Trophoblast cell (in vitro differentiated cells and primary cell): Measurements from ENCODE around the gene EML4.
"Not testable (repeated sequence)": the region's sequence is repeated elsewhere in the genome, so short reads cannot be mapped to it uniquely, and the experiment has no call there.

ENCODE experiments used
- DNase-seq, 2 donors: peaks; one replicate each; pipeline ENCODE4 v3.0.0-alpha.2; 2016
- H2AFZ ChIP-seq: 2 replicates; pipeline ENCODE4 v1.6.1; 2013; ENCODE audit warnings: low read length, moderate library complexity, mild to moderate bottlenecking; ENCODE audit not compliant: insufficient read depth, poor library complexity
- H2AK5ac ChIP-seq: 2 replicates; pipeline ENCODE4 v1.6.1; 2013; ENCODE audit warnings: mild to moderate bottlenecking, low read length
- H2BK120ac ChIP-seq: 2 replicates; pipeline ENCODE4 v1.6.1; 2013; ENCODE audit warnings: low read length, mild to moderate bottlenecking, moderate library complexity; ENCODE audit not compliant: insufficient read depth, poor library complexity
- H2BK12ac ChIP-seq: 2 replicates; pipeline ENCODE4 v1.6.1; 2013; ENCODE audit warnings: mild to moderate bottlenecking, low read length, moderate library complexity
- H2BK5ac ChIP-seq: 2 replicates; pipeline ENCODE4 v1.6.1; 2013; ENCODE audit warnings: low read length, low read depth, moderate library complexity, mild to moderate bottlenecking; ENCODE audit not compliant: poor library complexity
- H3K14ac ChIP-seq: 2 replicates; pipeline ENCODE4 v1.6.1; 2013; ENCODE audit warnings: mild to moderate bottlenecking, low read length
- H3K18ac ChIP-seq: 2 replicates; pipeline ENCODE4 v1.6.1; 2013; ENCODE audit warnings: mild to moderate bottlenecking, low read length
- H3K23ac ChIP-seq: 2 replicates; pipeline ENCODE4 v1.6.1; 2013; ENCODE audit warnings: low read length
- H3K27ac ChIP-seq: 2 replicates; pipeline ENCODE4 v1.5.1; 2013; ENCODE audit warnings: low read depth, mild to moderate bottlenecking, inconsistent platforms, low read length, moderate library complexity
- H3K27me3 ChIP-seq: 2 replicates; pipeline ENCODE4 v1.6.1; 2013; ENCODE audit warnings: inconsistent platforms, mild to moderate bottlenecking, low read length, moderate library complexity; ENCODE audit not compliant: insufficient read depth
- H3K36me3 ChIP-seq, 2 experiments: 1 replicate in 1 of 2; 2 replicates in 1 of 2; pipeline ENCODE4 v1.6.1; 2013; ENCODE audit warnings: low read length in 2 of 2, mild to moderate bottlenecking in 2 of 2, moderate library complexity in 1 of 2; ENCODE audit not compliant: insufficient read depth in 2 of 2, control insufficient read depth in 1 of 2
- H3K4ac ChIP-seq: 2 replicates; pipeline ENCODE4 v1.6.1; 2013; ENCODE audit warnings: low read depth, mild to moderate bottlenecking, low read length, moderate library complexity
- H3K4me1 ChIP-seq, 2 experiments: 1 replicate in 1 of 2; 2 replicates in 1 of 2; pipeline ENCODE4 v1.6.1; 2013; ENCODE audit warnings: low read length in 2 of 2, mild to moderate bottlenecking in 2 of 2, moderate library complexity in 1 of 2; ENCODE audit not compliant: insufficient read depth in 2 of 2, control insufficient read depth in 1 of 2
- H3K4me2 ChIP-seq: 2 replicates; pipeline ENCODE4 v1.6.1; 2013; ENCODE audit warnings: inconsistent platforms, mild to moderate bottlenecking, low read length, moderate library complexity
- H3K4me3 ChIP-seq: 2 replicates; pipeline ENCODE4 v1.5.1; 2013; ENCODE audit warnings: mild to moderate bottlenecking, low read depth, low read length, inconsistent platforms
- H3K79me1 ChIP-seq: one replicate; pipeline ENCODE4 v1.6.1; 2013; ENCODE audit warnings: low read length
- H3K79me2 ChIP-seq: 2 replicates; pipeline ENCODE4 v1.6.1; 2013; ENCODE audit warnings: low read length, mild to moderate bottlenecking; ENCODE audit not compliant: control insufficient read depth, insufficient read depth, poor library complexity
- H3K9ac ChIP-seq: 2 replicates; pipeline ENCODE4 v1.6.1; 2013; ENCODE audit warnings: mild to moderate bottlenecking, low read length
- H3K9me3 ChIP-seq: 2 replicates; pipeline ENCODE4 v1.6.1; 2013; ENCODE audit warnings: low read depth, mild to moderate bottlenecking, control low read depth, inconsistent platforms, low read length; ENCODE audit not compliant: insufficient read depth
- H4K12ac ChIP-seq: 2 replicates; pipeline ENCODE4 v1.6.1; 2013; ENCODE audit warnings: low read depth, mild to moderate bottlenecking, low read length, moderate library complexity
- H4K8ac ChIP-seq: 2 replicates; pipeline ENCODE4 v1.6.1; 2013; ENCODE audit warnings: low read depth, mild to moderate bottlenecking, low read length, moderate library complexity
- H4K91ac ChIP-seq: one replicate; pipeline ENCODE4 v1.6.1; 2013; ENCODE audit warnings: low read depth, mild to moderate bottlenecking, low read length, moderate library complexity
- WGBS: extraction: QIAGEN DNeasy Blood & Tissue Kit; methylation state at CpG from one replicate; pipeline ENCODE4 v1.1.7; 2013; ENCODE audit warnings: missing lambda C conversion rate; ENCODE audit not compliant: insufficient read length, insufficient coverage; ENCODE audit errors: extremely low coverage; 5-methylcytosine and 5-hydroxymethylcytosine counted together

Gene EML4

DNA sequence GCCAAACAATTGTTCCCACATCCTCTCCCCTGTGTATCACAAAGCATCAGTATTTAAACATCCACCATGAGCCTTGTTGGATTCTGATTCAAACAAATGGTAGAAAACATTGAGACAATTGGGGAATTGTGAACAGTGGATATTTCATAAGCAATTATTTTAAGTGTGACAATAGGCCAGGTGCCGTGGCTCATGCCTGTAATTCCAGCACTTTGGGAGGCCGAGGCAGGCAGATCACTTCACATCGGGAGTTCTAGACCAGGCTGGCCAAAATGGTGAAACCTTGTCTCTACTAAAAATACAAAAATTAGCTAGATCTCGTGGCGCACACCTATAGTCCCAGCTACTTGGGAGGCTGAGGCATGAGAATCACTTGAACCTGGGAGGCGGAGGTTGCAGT, 165.7 kb downstream of the EML4 start:
- not testable (repeated sequence) for H4K91ac ChIP-seq, H3K79me2 ChIP-seq, DNase-seq, H3K14ac ChIP-seq, H2AFZ ChIP-seq, H3K4me1 ChIP-seq, H3K18ac ChIP-seq, H3K9ac ChIP-seq, H3K4me3 ChIP-seq, H3K9me3 ChIP-seq, H3K4me2 ChIP-seq, H3K23ac ChIP-seq, H2BK5ac ChIP-seq, H3K27me3 ChIP-seq, H3K4ac ChIP-seq, H4K8ac ChIP-seq, H3K27ac ChIP-seq, H2BK12ac ChIP-seq, H3K79me1 ChIP-seq, H2BK120ac ChIP-seq, H4K12ac ChIP-seq, H2AK5ac ChIP-seq
- peaks cover 23 to 44% of the 10 kb centered on the region in 2 experiments for H3K36me3 ChIP-seq
- no CpG with 5 or more reads among the region's 6 CpGs for WGBS

DNA sequence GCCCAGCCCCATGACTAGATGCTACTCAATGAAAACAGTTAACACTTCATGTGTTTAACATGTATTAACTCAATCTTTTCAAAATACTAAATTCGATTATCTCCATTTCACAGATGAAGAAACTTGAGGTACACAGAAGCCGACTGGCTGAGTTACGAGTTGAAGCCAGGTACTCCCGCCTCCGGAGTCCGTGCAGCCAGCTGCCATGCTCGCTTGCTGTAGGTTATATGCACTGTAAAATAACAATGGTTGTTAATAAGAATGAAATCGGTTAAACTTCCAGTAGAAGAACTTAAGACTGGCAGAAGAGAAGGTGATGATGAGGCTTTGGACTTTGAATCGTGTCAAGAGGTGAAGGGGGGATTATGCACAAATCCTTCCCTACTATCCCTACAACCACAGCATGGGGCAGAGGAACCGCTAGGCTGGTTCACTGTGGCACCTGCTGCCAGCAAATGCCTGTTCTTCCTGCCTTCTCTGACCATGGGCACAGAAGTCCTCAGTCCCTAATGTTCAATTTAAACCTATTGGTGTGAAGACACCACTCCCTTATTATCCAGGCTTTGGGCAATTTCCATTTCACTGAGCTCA, 166.5 kb downstream of the EML4 start:
- no peak overlapping the region for H3K9ac ChIP-seq
- H3K27ac ChIP-seq, result no peak overlapping the region
- H3K27me3 ChIP-seq, result no peaks in the 10 kb centered on the region
- no CpG with 5 or more reads among the region's 10 CpGs for WGBS
- no peak overlapping the region for H2AFZ ChIP-seq
- no peak overlapping the region for H4K8ac ChIP-seq
- no peak overlapping the region for H2BK12ac ChIP-seq
- no peak overlapping the region for H3K23ac ChIP-seq
- H3K79me1 ChIP-seq, result no peaks in the 10 kb centered on the region
- no peak overlapping the region for H4K12ac ChIP-seq
- no peak overlapping the region for H3K4ac ChIP-seq
- H2BK120ac ChIP-seq, result no peak overlapping the region
- no peak overlapping the region for H4K91ac ChIP-seq
- no peak for DNase-seq
- no peak overlapping the region for H2BK5ac ChIP-seq
- H3K4me1 ChIP-seq, result peaks cover 2 to 4% of the 10 kb centered on the region in 2 experiments
- no peak overlapping the region for H3K14ac ChIP-seq
- H3K79me2 ChIP-seq, result peaks cover 3% of the 10 kb centered on the region
- no peak overlapping the region for H2AK5ac ChIP-seq
- H3K4me2 ChIP-seq, result no peak overlapping the region
- no peak overlapping the region for H3K4me3 ChIP-seq
- H3K18ac ChIP-seq, result no peak overlapping the region
- H3K36me3 ChIP-seq, result peaks cover 24 to 48% of the 10 kb centered on the region in 2 experiments
- no peaks in the 10 kb centered on the region for H3K9me3 ChIP-seq

DNA sequence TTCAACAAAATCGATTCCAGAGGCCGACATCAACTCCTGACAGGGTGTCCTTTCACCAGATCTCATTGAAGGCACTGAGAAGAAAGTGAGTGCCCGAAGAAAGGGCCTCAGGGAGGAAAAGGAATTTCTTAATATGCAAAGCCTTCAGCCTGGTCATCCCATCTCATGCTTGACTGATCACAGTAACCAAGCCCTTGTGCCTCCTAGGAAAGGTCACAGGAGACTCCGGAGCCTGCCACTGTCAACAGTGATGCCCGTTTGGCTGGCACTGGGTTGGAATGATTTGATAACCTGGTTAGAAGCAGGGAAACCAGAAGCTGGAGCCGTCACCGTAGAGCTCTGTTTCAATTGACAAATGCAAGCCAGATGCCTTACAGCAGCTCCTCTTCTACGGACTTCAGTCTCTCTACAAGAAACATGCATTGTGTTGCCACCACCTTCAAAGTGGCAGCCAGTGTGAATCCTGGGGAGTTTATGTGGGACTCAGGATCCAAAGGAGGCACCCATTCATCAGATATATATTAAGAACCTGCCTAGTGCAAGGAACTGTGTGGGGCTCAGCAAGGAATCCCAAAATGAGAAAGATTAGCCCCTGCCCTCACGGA, 167.3 kb downstream of the EML4 start:
- H3K9ac ChIP-seq, result no peak overlapping the region
- H4K8ac ChIP-seq, result no peak overlapping the region
- H4K12ac ChIP-seq, result no peak overlapping the region
- H2BK120ac ChIP-seq, result no peak overlapping the region
- H3K79me1 ChIP-seq, result peaks cover 5% of the 10 kb centered on the region
- H3K79me2 ChIP-seq, result peaks cover 4% of the 10 kb centered on the region
- no peak overlapping the region for H3K4me2 ChIP-seq
- no peak overlapping the region for H4K91ac ChIP-seq
- WGBS, result no CpG with 5 or more reads among the region's 9 CpGs
- no peak overlapping the region for H2BK5ac ChIP-seq
- H2AK5ac ChIP-seq, result no peak overlapping the region
- H2AFZ ChIP-seq, result no peak overlapping the region
- peaks cover 28 to 54% of the 10 kb centered on the region in 2 experiments for H3K36me3 ChIP-seq
- peaks cover 7 to 10% of the 10 kb centered on the region in 2 experiments for H3K4me1 ChIP-seq
- no peak overlapping the region for H3K18ac ChIP-seq
- DNase-seq, result no peak
- H3K4me3 ChIP-seq, result no peak overlapping the region
- H3K9me3 ChIP-seq, result no peaks in the 10 kb centered on the region
- H3K23ac ChIP-seq, result no peak overlapping the region
- H3K27ac ChIP-seq, result no peak overlapping the region
- no peak overlapping the region for H3K4ac ChIP-seq
- H2BK12ac ChIP-seq, result no peak overlapping the region
- no peaks in the 10 kb centered on the region for H3K27me3 ChIP-seq
- H3K14ac ChIP-seq, result no peak overlapping the region

GRCh38 chr2:42337356-42337820, 168.2 kb downstream of the EML4 start:
- DNase-seq, result peak; percentile 55 to 75
- Histone ChIP-seq H2AK5ac (no peak overlapping the region), H3K36me3 (peaks cover 28 to 51% of the 10 kb centered on the region in 2 experiments), H3K79me2 (peaks cover 7% of the 10 kb centered on the region), H4K8ac (no peak overlapping the region), H3K4me1 (peaks cover 13 to 16% of the 10 kb centered on the region in 2 experiments), H3K9ac (no peak overlapping the region), H3K79me1 (peaks cover 11% of the 10 kb centered on the region), H3K9me3 (no peaks in the 10 kb centered on the region), H4K91ac (no peak overlapping the region), H3K4ac (no peak overlapping the region), H3K14ac (no peak overlapping the region), H3K4me3 (no peak overlapping the region), H3K27ac (no peak overlapping the region), H2BK12ac (no peak overlapping the region), H2BK120ac (no peak overlapping the region), H2BK5ac (no peak overlapping the region), H3K23ac (no peak overlapping the region), H4K12ac (no peak overlapping the region), H3K27me3 (no peaks in the 10 kb centered on the region), H3K18ac (no peak overlapping the region), H2AFZ (no peak overlapping the region), H3K4me2 (no peak overlapping the region)
- WGBS, result no CpG with 5 or more reads among the region's 5 CpGs
